HuH-7 (cell line): Measurements from ENCODE around the gene SERAC1.
"Not testable (repeated sequence)": the region's sequence is repeated elsewhere in the genome, so short reads cannot be mapped to it uniquely, and the experiment has no call there.

ENCODE experiments used
- DNase-seq: peaks from one replicate; pipeline ENCODE4 v3.0.0; 2011; ENCODE audit warnings: low spot score

SERAC1 gene

DNA sequence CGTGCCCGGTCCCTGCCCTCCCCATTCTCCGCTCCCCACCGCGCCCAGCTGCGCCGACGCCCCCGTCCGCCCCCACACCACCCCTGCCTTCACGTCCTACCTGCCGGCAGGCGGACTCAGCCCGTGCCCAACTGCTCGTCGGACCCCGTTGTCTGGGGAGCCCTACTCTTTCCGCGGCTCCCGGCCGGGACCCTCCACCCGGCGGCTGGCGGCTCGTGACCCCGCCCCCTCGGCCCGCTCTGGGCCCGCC is at the start of gene SERAC1:
SERAC1 (minus strand) TSS at position 223 of the 250 bp plus-strand sequence. CDS start 9,899 bp downstream, outside the sequence.
- DNase-seq, result no peak

DNA sequence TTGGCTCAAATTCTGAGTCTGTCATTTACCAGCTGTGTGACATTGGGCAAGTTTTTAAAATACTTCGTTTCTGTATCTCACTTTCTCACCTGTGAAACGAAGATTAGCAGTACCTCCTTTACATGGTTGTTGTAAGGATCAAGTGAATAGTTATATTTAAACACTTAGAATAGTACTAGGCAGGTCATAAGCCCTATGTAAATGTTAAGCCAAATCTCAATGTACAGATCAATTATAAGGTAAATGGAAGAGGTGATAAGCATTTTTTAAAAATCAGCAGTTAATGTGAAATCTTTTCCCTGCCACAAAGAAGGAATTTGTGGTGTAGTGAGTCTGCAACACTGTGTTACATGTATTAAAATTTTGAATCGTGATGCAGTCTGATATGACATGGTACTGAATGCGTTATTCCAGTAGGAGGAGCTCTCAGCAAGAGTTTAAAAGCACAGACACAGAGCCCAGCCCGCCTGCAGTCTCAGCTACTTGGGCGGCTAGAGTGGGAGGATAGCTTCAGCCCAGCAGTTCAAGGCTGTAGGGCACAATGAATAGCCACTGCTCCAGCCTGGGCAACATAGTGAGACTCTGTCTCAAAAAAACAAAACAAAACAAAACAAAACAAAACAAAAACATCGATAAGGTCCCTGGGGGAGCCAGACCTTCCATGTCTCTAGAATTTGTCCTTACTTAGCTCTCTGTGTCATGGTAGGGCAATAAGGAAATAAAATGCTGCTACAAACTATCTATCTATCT is 46.0 kb upstream of the SERAC1 start:
- peak; percentile 82 for DNase-seq

DNA sequence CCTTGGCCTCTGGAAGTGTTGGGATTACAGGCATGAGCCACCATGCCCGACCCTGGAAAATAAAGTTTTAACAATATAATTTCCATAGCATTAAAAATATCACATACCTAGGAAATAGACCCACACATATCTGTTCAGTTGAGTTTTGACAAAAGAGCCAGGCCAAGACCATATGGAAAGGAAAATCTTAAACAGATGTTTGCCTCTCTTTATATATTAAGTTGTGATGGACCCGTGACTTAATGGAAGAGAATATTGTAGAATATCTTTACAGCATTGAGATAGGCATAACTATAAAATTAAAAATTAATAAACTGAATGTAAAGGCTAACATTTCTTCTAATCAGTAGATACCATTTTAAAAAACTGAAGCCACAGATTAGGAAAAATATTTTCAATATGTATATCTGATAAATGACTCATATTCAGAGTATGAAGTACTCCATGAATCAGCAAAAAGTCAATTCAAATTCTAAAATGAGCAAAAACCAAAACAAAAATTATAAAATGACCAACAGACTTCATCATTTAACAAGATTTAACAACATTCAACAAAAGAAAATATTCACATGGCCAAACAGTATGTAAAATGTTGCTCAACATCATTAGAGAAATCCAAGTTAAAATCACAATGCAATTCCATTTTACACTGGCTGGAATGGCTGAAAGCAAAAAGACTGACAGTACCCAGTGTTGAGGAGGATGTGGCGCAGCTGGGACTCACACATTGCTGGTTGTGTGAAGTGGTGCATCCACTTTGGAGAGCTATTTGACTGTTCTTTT is 43.4 kb upstream of the SERAC1 start:
- no peak for DNase-seq

DNA sequence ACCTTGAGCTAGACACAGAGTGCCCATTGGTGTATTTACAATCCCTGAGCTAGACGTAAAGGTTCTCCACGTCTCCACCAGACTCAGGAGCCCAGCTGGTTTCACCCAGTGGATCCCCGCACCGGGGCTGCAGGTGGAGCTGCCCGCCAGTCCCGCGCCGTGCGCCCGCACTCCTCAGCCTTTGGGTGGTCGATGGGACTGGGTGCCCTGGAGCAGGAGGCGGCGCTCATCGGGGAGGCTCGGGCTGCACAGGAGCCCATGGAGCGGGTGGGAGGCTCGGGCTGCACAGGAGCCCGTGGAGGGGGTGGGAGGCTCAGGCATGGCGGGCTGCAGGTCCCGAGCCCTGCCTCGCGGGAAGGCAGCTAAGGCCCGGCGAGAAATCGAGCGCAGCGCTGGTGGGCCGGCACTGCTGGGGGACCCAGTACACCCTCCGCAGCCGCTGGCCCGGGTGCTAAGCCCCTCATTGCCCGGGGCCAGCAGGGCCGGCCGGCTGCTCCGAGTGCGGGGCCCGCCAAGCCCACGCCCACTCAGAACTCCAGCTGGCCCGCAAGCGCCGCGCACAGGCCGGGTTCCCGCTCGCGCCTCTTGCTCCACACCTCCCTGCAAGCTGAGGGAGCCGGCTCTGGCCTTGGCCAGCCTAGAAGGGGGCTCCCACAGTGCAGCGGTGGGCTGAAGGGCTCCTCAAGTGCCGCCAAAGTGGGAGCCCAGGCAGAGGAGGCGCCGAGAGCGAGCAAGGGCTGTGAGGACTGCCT is 41.7 kb upstream of the SERAC1 start:
- not testable (repeated sequence) for DNase-seq

DNA sequence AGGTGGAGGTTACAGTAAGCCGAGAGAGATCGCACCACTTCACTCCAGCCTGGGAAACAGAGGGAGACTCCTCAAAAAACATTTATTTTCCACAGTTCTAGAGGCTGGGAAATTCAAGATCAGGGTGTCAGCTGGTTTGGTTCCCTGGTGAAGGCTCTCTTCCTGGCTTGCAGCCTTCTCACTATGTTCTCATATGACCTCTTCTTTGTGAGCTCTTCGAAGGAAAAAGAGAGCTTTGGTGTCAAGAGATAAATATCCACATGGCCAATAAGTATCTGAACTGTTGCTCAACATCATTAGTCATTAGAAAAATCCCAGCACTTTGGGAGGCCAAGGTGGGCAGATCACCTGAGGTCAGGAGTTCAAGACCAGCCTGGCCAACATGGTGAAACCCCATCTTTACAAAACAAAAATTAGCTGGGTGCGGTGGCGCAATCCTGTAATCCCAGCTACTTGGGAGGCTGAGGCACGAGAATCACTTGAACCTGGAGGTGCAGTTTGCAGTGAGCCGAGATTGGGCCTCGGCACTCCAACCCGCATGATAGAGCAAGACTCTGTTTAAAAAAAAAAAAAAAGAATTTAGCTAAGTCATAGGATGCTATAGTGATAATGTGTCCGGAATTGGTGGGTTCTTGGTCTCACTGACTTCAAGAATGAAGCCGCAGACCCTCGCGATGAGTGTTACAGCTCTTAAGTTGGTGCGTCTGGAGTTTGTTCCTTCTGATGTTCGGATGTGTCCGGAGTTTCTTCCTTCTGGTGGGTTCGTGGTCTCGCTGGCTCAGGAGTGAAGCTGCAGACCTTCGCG is 40.4 kb upstream of the SERAC1 start:
- DNase-seq, result not testable (repeated sequence)

DNA sequence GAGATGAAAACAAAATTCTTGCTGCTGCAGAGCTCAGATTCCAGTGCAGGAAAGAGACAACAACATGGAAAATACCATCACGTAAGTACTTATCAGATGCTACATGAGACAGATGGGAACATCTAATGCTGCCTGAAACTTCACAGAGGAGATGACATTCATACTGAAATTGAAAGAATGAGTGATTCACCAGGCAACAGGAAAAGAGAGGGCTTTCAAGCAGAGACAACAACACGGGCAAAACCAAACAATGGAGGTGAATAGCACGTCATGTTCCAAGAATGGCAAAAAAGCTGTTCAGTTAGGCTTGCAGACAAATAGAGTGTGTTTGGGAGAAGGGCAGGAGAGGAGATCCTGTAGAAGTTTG is 39.3 kb upstream of the SERAC1 start:
- DNase-seq, result no peak

DNA sequence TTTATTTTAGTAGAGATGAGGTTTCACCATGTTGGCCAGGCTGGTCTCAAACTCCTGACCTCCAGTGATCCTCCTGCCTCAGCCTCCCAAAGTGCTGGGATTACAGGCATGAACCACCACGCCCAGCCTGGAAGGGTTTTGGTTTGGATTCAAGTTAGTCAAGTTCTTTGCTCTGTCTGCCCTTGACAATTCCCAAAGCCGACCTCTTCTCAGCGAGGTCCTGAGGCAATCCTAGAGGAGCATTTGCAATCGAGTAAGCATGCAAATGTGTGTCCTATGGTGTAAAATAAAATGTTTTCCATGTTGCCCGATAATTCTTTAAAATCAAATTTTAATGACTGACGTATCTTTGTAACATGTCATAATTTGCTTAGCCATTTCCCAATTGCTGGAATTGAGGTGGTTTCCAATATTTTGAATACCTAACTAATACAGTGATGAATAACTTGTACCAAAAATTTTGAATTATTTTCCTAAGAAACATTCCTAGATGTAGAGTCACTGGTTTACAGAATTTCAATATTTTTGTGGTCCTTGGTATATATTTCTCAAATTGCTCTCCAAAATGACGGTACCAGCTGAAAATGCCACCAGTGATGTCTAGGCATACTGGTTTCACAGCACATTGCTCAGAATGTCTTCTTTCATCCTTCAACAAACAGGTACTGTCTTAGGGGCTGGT is 38.8 kb upstream of the SERAC1 start:
- DNase-seq, result no peak

DNA sequence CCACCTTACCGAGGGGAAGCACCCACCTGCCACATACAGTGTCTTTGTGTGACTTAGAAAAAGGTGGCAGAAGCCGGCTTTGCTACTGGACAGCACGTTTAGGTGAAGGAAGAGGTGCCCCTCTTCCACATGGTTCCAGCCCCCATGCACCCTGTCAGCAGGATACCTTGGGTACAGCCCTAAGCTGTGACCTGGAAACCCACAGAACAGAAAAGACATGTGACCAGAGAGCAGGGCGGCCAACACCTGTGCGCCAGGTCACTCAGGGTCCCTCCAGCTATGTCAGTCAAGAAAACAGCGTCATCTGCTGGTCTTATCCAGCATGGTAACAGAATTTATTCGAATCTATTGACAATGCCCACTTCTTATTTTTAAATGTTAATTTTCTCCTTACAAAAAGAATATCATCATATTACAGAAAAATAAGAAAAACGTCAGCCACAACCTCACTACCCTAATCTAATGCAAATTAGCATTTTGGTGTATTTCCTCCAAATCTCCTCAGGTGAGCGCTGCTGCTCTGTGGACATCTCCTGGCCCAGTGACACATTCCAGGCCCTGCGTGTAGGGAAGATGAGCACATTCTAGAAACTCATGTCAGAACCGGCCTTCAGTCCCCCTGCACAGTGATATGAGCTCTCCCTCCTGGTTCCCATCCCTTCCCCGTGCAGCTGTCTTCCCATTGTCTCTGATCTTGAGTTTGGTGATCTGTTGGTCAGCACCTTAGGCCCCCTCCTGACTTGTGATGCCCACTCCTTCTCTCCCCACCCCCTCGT is 37.3 kb upstream of the SERAC1 start:
- DNase-seq, result peak; percentile 85

DNA sequence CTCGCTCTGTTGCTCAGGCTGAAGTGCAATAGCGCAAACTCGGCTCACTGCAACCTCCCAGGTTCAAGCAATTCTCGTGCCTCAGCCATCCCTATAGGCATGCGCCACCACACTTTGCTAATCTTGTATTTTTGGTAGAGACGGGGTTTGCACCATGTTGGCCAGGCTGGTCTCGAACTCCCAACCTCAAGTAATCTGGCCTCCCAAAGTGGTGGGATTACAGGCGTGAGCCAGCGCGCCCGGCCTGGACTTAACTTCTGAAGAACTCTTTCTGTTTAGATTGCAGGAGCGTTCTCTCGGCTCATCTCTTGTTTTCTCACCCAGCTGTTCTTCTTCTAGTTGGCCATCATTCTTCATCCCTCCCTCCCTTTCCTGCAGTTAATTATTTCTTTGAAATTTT is 30.4 kb upstream of the SERAC1 start:
- no peak for DNase-seq

DNA sequence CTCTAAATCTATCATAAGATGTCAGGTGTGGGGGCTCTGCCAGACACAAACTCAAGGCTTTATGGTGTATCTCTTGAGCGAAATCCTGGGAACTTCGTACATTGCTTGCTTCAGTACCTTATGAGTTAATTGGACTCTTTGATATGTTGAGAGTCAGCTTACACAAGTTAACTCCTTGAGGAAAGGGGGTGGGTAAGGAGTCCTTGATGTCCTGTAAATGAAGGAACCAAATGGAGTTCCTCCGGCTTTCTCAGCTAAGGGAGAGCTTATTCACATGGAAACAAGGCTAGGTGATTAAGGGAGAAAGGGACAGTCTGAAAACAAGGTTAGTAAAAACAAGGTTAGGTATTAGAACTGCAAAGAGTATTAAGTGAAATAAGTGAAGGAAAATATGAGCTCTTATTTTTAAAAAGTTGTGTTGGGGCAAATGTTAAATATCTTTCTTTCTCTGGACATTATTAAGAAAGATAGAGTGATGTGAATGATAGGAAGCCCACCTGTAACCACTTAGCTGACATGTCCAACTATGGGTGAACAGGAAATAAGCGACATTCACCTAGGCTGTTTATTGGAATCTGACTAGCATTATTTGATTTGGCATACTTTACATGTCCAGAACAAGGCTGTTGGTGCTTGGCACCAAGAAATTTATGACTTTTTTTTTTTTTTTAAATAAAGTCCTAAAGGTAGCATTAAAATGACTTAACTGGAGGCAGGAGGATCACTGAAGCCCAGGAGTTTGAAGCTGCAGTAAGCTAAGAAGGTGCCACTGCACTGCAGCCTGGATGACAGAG is 26.6 kb upstream of the SERAC1 start:
- no peak for DNase-seq

DNA sequence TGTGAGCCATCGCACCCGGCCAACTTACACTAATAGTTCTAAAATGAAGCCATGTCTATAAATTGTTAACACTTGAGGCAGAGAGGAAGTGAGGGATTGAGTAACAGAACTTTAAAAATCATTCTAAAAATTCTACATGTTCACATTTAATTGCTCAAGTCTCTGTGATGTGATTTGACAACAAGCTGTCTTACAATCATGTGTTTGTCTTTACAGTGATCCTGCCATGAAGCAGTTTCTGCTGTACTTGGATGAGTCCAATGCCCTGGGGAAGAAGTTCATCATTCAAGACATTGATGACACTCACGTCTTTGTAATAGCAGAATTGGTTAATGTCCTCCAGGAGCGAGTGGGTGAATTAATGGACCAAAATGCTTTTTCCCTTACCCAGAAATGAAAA is 23.7 kb upstream of the SERAC1 start:
- no peak for DNase-seq

DNA sequence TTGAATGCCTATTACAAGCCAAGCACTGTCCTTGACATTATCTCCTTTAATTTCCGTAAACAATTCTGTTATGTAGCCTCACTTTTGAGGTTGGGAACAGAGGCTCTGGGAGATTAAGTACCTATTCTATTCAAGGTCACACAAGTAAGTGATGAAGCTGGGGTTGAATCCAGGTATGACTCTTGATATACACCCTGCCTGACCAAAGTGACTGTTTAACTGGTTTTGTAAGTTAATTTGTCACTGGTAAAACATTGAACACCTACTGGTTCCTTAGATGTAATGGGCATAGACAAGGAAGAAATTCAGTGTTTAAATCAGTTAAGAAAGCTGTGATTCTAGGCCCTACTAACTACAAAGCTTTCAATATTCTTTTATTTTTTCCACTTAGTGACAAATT is 23.0 kb upstream of the SERAC1 start:
- DNase-seq, result no peak

DNA sequence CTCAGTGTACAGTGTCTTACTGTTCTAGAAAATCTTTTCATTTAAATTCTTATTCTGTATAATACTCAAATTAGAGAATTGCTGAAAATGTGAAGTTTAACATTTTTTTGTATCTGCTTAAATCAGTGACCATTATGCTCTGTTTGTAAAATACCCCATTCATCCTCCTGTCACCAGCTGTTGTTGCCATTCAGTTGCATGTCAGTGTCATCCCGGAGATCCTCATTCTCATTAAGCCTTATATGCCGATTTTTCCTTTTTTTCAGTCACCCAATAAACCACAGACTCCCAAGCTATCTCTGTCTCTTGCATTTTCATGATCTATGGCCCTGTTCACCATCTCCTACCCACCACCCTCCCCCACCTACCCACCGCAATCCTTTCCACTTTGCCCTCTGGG is 20.5 kb upstream of the SERAC1 start:
- no peak for DNase-seq

DNA sequence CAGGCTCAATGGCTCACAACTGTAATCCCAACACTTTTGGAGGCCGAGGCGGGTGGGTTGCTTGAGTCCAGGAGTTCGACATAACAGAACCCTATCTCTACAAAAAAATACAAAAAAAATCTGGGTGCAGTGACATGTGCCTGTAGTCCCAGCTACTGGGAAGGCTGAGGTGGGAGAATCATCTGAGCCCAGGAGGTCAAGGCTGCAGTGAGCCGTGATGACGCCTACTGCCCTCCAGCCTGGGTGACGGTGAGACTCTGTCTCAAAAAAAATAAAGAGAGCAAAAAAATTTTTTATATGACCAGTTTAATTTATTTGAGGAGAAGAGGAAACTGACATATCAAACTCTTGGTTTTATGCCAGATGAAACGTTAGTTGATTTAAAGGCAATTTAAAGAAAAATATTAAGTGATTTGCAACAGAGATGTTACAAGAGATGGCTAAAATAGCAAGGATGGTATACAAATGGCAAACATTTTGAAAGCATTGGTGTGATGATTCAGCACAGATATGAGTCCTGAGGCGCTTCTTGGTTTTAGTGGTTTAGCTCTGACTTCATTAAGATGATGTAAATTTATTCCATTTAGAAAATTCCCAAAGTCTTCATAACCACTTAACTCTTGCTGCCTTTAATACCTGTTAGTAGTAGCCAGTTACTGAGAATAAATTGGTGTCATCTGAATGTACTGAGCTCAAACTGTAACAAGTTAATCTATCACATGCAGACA is 17.8 kb upstream of the SERAC1 start:
- DNase-seq, result no peak

DNA sequence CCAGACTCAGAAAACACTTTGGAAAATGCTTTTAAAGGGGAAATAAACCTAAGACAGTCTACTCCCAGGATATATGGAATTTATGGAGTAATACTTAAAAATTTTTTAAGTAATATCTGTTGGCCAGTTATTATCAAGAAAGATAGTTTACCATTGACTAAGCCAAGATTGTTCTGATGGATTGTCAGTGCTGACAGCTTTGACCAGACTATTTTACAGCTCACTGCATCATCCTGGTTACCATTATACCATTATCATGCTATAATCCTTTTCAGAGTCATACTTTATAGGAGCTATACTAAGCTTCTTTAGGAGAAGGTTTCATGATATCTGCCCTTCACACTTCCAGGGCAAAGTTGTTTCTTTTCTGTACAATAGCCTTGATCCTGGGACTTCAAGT is 16.5 kb upstream of the SERAC1 start:
- DNase-seq, result no peak

DNA sequence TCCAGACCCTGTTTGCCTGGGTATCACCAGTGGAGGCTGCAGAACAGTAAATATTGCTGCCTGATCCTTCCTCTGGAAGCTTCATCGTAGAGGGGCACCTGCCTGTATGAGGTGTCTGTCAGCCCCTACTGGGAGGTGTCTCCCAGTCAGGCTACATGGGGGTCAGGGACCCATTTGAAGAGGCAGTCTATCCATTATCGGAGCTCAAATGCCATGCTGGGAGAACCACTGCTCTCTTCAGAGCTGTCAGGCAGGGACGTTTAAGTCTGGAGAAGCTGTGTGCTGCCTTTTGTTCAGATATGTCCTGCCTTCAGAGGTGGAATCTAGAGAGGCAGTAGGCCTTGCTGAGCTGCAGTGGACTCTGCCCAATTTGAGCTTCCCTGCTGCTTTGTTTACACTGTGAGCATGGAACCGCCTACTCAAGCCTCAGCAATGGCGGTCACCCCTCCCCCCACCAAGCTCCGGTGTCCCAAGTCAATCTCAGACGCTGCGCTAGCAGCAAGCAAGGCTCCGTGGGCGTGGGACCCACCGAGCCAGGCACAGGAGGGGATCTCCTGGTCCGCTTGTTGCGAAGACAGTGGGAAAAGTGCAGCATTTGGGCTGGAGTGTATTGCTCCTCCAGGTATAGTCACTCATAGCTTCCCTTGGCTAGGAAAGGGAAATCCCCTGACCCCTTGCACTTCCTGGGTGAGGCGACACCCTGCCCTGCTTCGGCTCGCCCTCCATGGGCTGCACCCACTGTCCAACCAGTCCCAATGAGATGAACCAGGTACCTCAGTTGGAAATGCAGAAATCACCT is 15.3 kb upstream of the SERAC1 start:
- DNase-seq, result peak; percentile 30

DNA sequence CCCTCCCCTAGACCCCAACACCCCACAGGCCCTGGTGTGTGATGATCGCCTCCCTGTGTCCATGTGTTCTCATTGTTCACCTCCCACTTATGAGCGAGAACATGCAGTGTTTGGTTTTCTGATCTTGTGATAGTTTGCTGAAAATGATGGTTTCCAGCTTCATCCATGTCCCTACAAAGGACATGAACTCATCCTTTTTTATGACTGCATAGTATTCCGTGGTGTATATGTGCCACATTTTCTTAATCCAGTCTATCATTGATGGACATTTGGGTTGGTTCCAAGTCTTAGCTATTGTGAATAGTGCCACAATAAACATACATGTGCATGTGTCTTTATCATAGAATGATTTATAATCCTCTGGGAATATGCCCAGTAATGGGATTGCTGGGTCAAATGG is 9.7 kb upstream of the SERAC1 start:
- DNase-seq, result not testable (repeated sequence)

DNA sequence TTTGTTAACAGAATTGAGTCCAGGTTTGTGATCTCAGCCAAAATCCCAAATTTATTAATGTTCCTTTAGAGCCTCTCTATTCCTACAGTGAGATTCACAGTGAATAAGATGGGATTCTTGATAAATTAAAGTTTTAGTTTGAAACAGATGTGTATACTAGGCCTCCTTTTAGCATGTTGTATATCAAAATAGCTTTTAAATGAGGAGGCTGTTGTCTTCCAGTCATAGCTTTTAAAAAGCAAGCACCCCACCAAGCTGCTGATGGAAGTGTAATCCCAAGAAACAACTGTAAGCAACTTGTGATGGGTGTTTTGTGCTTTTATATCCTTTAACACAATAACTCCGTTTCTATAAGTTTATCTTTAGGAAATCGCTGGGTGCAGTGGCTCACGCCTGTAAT is 7.0 kb upstream of the SERAC1 start:
- no peak for DNase-seq

DNA sequence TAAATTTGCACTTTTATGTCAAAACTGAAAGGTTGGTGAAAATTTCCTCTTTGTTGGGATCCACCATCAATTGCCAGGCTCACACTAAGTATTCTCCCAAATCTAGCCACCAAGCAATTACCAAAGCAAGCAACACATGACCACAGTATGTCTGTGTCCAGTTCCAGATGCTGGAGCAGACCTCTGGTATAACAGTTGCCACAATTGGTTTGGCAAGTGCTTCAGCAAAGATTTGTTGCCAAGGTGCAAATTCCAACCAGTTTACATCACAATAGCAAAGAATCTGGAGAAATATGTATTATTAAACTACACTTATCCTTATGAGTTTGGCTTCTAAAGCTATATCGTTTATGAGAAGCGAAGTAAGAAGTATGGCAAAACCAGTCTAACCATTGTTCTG is 6.5 kb upstream of the SERAC1 start:
- DNase-seq, result no peak
